ENCODE measurements around the gene CBX6.
A peak's percentile ranks its signal among the peaks of the same experiment; 100 is the strongest.

- peak; percentile 99 for TF ChIP-seq CTCF (conservative IDR thresholded peaks at IDR 0.05)
- TF ChIP-seq EZH2 (IDR thresholded peaks at IDR 0.05; ENCODE audit: low read depth) = no peak
Measured at GRCh38 chr22:38870312-38870741, 1.7 kb downstream of the CBX6 start.
